Adrenal gland (tissue), 12 donors: ENCODE measurements around the gene SHISA3. TPM values are rescaled to one million over a fixed set of nuclear protein-coding genes. Genes with fewer than 3 reads are reported as not detected.

Source experiments
- DNase-seq, 7 donors: peaks; one replicate each; pipeline ENCODE4 v3.0.0-alpha.2; 2019 to 2020
- H3K27ac ChIP-seq, 5 donors: fragments of 200-600 bp; sonication (generic) in 4 of 5; 1 replicate in 3 of 5; 2 replicates in 2 of 5; pipeline versions ENCODE4 v1.5.1 to v1.8.0; 2016 to 2020; ENCODE audit warnings: mild to moderate bottlenecking in 1 of 5
- H3K27me3 ChIP-seq: fragments of 200-600 bp; 2 replicates; pipeline ENCODE4 v1.8.0; 2021
- H3K36me3 ChIP-seq, 2 donors: fragments of 200-600 bp; replicated peaks in 1 of 2; 1 replicate in 1 of 2; 2 replicates in 1 of 2; pipeline versions ENCODE4 v1.5.1 to v1.8.0; 2018 to 2022
- H3K4me1 ChIP-seq, 2 donors: fragments of 200-600 bp; replicated peaks in 1 of 2; 1 replicate in 1 of 2; 2 replicates in 1 of 2; pipeline versions ENCODE4 v1.5.1 to v1.8.0; 2018 to 2021
- H3K4me3 ChIP-seq, 4 donors: fragments of 200-600 bp; sonication (generic) in 3 of 4; one replicate each; pipeline ENCODE4 v1.5.1; 2016 to 2018
- H3K9me3 ChIP-seq, 3 donors: fragments of 200-600 bp; sonication (generic) in 1 of 3; replicated peaks in 1 of 3; 1 replicate in 2 of 3; 2 replicates in 1 of 3; pipeline versions ENCODE4 v1.5.1 to v1.8.0; 2016 to 2021
- CTCF ChIP-seq, 6 experiments: fragments of 450-650 bp in 4 of 6; fragments of 200-600 bp in 2 of 6; sonication (generic) in 1 of 6; IDR thresholded peaks; 1 replicate in 5 of 6; 2 replicates in 1 of 6; pipeline versions ENCODE4 v1.5.1 to v1.8.0; 2016 to 2021; ENCODE audit warnings: antibody characterized with exemption in 6 of 6, mild to moderate bottlenecking in 2 of 6, moderate library complexity in 1 of 6
- POLR2A ChIP-seq, 2 donors: fragments of 450-650 bp; IDR thresholded peaks; one replicate each; pipeline ENCODE4 v1.6.1; 2017; ENCODE audit warnings: antibody characterized with exemption in 2 of 2, mild to moderate bottlenecking in 2 of 2, moderate library complexity in 1 of 2
- WGBS, 4 donors: extraction: QIAGEN DNeasy Blood & Tissue Kit in 2 of 4; methylation state at CpG; one replicate each; pipeline versions ENCODE4 v1.1.5 to v1.1.7; 2013 to 2017; 5-methylcytosine and 5-hydroxymethylcytosine counted together
- intact Hi-C, 2 donors: fragments of 100-400 bp; cut with DNase I; formaldehyde crosslinking; loops; one replicate each; pipeline versions ENCODE4 v1.14.1 to v1.15.0; 2022 to 2023
- polyA plus RNA-seq, 3 donors: library from polyadenylated mRNA; stranded (reverse); fragments of 200-250 nt in 2 of 3; fragments of 350-450 nt in 1 of 3; fragmentation: Illumina TruSeq in 1 of 3; extraction: RNeasy Lipid Tissue Mini Kit (QIAGEN cat#74804) in 1 of 3; gene quantifications; one replicate each; pipeline ENCODE4 v1.2.3, GENCODE V29; 2013 to 2014
- total RNA-seq, 9 donors: library from RNA; depleted of rRNA in 4 of 9; stranded (reverse); fragments of >200 nt in 4 of 9; fragments of 120-200 nt in 1 of 9; fragmentation: NEBNext Ultra II Directional in 1 of 9; extraction: Animal tissue kit (Norgen Biotek cat#: 25700) in 1 of 9; gene quantifications; one replicate each; pipeline versions ENCODE4 v1.1.0 to v1.2.4, GENCODE V29; 2013 to 2023
- donor health status: healthy with polysubstance abuse.
- donor health status: Bipolar disorder and iron deficiency.
- donor health status: DM: yes; HTN: yes; CAD: no.
- donor health status: DM: no; HTN: no; CAD: no.
- donor health status: DM: no; HTN: no; CAD: no.
- donor health status: DM: yes; HTN: yes; CAD: no.

Gene SHISA3
- total and polyA plus RNA-seq, 12 donors, result 0.26 to 2.8 (median 1.7) TPM

- DNase-seq, result no peak
- WGBS, 4 donors, result 63 to 76% (median 71%) methylated on average over 5 of the region's 5 CpGs
- Histone ChIP-seq H3K4me3 (no peak overlapping the region), H3K9me3 (no peaks in the 10 kb centered on the region), H3K27ac (no peak overlapping the region), H3K4me1 (no peaks in the 10 kb centered on the region), H3K27me3 (no peaks in the 10 kb centered on the region), H3K36me3 (no peaks in the 10 kb centered on the region)
- no peak for TF ChIP-seq CTCF (IDR thresholded peaks at IDR 0.05)
- no peak for TF ChIP-seq POLR2A (IDR thresholded peaks at IDR 0.05)
- intact Hi-C loops, result no loop called here
These were observed 49.5 kb downstream of the SHISA3 start for GRCh38 chr4:42446823-42447222.

Other genes starting within 250 kb of the SHISA3 start
- 1 to 10 TPM in 1 of 9 donors, under 1 TPM in 6, not detected in 2; 0.03 to 1.6 (median 0.07) TPM for gene BEND4, start 244.8 kb upstream of the SHISA3 start, total RNA-seq
- gene BEND4, start 244.8 kb upstream of the SHISA3 start, polyA plus RNA-seq, result under 1 TPM in 1 of 3 donors, not detected in 2; under 0.01 TPM